ENCODE data around the gene RHOC. TPM values are rescaled to one million over a fixed set of nuclear protein-coding genes. Genes with fewer than 3 reads are reported as not detected.

RHOC gene
- total and polyA plus RNA-seq, 2 experiments from 2014 or later, result 65.4 to 76.7 TPM

- H3K4me2 ChIP-seq, result no peak overlapping the region
- H3K27me3 Mint-ChIP-seq (ENCODE audit: insufficient read depth, low read depth, poor library complexity), result peaks cover 39% of the 10 kb centered on the region
- H3F3A ChIP-seq (replicated peaks; ENCODE audit: low read depth), result 0 out of 2 replicates have a peak, but pooled peaks cover 5% of the 10 kb centered on the region
- no peak overlapping the region for H3K27ac ChIP-seq (ENCODE audit: low read depth)
- DNase-seq (ENCODE audit: low spot score) (no peak), ATAC-seq (no peak)
- H3K79me2 ChIP-seq (replicated peaks; ENCODE audit: insufficient read depth), result no peaks in the 10 kb centered on the region
- peaks cover 6% of the 10 kb centered on the region; the same call in 1 of the 2 replicates for H3K4me1 ChIP-seq (ENCODE audit: insufficient read depth)
- H3K4me3 Mint-ChIP-seq, result no peak overlapping the region
- H4K20me1 ChIP-seq (replicated peaks; ENCODE audit: insufficient read depth), result no peaks in the 10 kb centered on the region
- no peaks in the 10 kb centered on the region for H3K9me2 ChIP-seq (ENCODE audit: insufficient read depth)
- H3K27me3 ChIP-seq (ENCODE audit: insufficient read depth), result peaks cover 61% of the 10 kb centered on the region
- no peaks in the 10 kb centered on the region; the same call in 2 of the 3 replicates for H3K36me3 Mint-ChIP-seq (ENCODE audit: low read depth)
- peaks cover 31% of the 10 kb centered on the region for H3K4me1 Mint-ChIP-seq
- H3K9me3 Mint-ChIP-seq, result no peaks in the 10 kb centered on the region
- no peak overlapping the region for H2AFZ ChIP-seq
- no peaks in the 10 kb centered on the region for H3K36me3 ChIP-seq (ENCODE audit: insufficient read depth)
- TF ChIP-seq EZH2 (IDR thresholded peaks at IDR 0.05; ENCODE audit: low read depth, unreplicated experiment) (no peak), EZH2phosphoT487 (IDR thresholded peaks at IDR 0.05; ENCODE audit: unreplicated experiment) (no peak), STAT1 (IDR thresholded peaks at IDR 0.05; ENCODE audit: unreplicated experiment) (no peak), REST (IDR thresholded peaks at IDR 0.05; ENCODE audit: unreplicated experiment) (no peak), ZNF114 (CRISPR knock-in tag; IDR thresholded peaks at IDR 0.05) (no peak), ETS1 (IDR thresholded peaks at IDR 0.05) (no peak), ZNF331 (CRISPR knock-in tag; IDR thresholded peaks at IDR 0.05; ENCODE audit: low read depth) (no peak), CTCF (conservative IDR thresholded peaks at IDR 0.05; ENCODE audit: low read depth in 2 of 2) (no peak), NANOG (IDR thresholded peaks at IDR 0.05; ENCODE audit: borderline replicate concordance) (no peak), CREB1 (CRISPR knock-in tag; IDR thresholded peaks at IDR 0.05; ENCODE audit: low read depth) (no peak), JUNB (IDR thresholded peaks at IDR 0.05; ENCODE audit: unreplicated experiment) (no peak), ZNF462 (CRISPR knock-in tag; IDR thresholded peaks at IDR 0.05) (no peak), POLR2AphosphoS5 (IDR thresholded peaks at IDR 0.05; ENCODE audit: low read depth) (no peak)
- no peak overlapping the region for H3K4me3 ChIP-seq
- no peak overlapping the region for H3K27ac Mint-ChIP-seq
Observed at GRCh38 chr1:112719706-112720105, 12.8 kb upstream of the RHOC start.

Measured in GM23338 (cell line).